Measurements from ENCODE around the gene IL20RA.

GRCh38 chr6:136964398-136964797 lies 80.4 kb downstream of the IL20RA start:
- TF ChIP-seq, protein P1, sequence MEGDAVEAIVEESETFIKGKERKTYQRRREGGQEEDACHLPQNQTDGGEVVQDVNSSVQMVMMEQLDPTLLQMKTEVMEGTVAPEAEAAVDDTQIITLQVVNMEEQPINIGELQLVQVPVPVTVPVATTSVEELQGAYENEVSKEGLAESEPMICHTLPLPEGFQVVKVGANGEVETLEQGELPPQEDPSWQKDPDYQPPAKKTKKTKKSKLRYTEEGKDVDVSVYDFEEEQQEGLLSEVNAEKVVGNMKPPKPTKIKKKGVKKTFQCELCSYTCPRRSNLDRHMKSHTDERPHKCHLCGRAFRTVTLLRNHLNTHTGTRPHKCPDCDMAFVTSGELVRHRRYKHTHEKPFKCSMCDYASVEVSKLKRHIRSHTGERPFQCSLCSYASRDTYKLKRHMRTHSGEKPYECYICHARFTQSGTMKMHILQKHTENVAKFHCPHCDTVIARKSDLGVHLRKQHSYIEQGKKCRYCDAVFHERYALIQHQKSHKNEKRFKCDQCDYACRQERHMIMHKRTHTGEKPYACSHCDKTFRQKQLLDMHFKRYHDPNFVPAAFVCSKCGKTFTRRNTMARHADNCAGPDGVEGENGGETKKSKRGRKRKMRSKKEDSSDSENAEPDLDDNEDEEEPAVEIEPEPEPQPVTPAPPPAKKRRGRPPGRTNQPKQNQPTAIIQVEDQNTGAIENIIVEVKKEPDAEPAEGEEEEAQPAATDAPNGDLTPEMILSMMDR (IDR thresholded peaks at IDR 0.05; ENCODE audit: low read depth, low read length, poor library complexity, severe bottlenecking) = no peak
- no peak for TF ChIP-seq EZH2phosphoT487 (IDR thresholded peaks at IDR 0.05; ENCODE audit: borderline replicate concordance, low read length)
